Neural progenitor cell (in vitro differentiated cells): ENCODE measurements around the gene SPINT1.

Experiments used
- CTCF ChIP-seq: fragments of 200-600 bp; sonication (generic); IDR thresholded peaks from 2 replicates; pipeline ENCODE4 v1.5.1; 2017; ENCODE audit warnings: antibody characterized with exemption, mild to moderate bottlenecking
- EZH2 ChIP-seq: fragments of 200-600 bp; sonication (generic); IDR thresholded peaks from 2 replicates; pipeline ENCODE4 v1.6.1; 2017; ENCODE audit warnings: antibody characterized with exemption, mild to moderate bottlenecking, moderate library complexity
- EZH2phosphoT487 ChIP-seq: fragments of 200-600 bp; sonication (generic); IDR thresholded peaks from 2 replicates; pipeline ENCODE4 v1.6.1; 2017; ENCODE audit warnings: antibody characterized with exemption

DNA sequence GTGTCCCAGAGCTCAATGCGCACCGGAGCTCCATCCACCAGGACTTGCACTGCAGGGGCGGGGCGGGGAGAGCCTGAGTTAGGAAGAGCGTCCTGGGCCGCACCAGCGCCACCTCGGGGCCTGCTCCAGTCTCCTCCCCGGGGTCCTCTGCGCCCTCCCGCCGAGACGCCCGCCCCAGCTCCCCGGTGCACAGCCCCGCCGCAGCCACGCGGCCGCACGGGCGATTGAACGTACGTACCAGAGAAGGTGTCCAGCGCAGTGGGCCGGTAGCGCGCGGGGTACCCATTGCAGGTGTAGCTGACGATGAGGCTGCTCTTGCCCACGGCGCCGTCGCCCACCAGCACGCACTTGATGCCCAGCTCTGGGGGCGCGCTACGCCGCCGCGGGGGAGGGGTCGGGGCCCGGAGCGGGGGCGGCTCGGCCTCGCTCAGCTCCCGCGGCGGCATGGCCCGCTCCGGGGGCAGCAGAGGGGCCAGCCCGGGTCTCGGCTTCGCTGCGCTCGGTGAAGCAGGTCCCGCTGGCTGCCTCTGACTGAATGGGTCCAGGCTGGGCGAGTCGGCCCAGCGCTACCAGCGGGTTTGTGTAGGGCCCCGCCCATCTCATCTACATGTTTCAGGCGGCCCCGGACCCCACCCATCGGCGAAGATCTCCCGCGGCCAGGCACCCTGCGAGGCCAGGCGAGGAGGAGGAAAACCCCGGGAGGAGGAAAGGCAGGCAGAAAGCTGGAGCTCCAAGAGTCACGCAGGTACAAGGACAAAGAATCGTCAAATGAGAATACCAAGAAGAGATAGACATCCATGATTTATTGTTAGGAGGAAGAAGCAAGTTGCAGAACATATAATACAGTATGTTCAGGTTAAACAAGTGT, 30.1 kb downstream of the SPINT1 start, which contains the start of gene RHOV:
- peak; percentile 50 for TF ChIP-seq CTCF
- TF ChIP-seq EZH2: peak; percentile 40
- TF ChIP-seq EZH2phosphoT487: no peak
